H9 (cell line): Measurements from ENCODE around the gene ITSN1. TPM values are rescaled to one million over a fixed set of nuclear protein-coding genes. Genes with fewer than 3 reads are reported as not detected.

ENCODE experiments used
- DNase-seq: peaks from one replicate; pipeline ENCODE4 v3.0.0-alpha.2; 2017
- H2AFZ ChIP-seq: one replicate; pipeline ENCODE4 v1.6.1; 2013; ENCODE audit warnings: mild to moderate bottlenecking, low read length, control low read depth, moderate library complexity
- H2AK5ac ChIP-seq: 2 replicates; pipeline ENCODE4 v1.6.1; 2013; ENCODE audit warnings: low read length, control low read depth, mixed read lengths; ENCODE audit not compliant: insufficient read length
- H2BK120ac ChIP-seq: one replicate; pipeline ENCODE4 v1.6.1; 2013; ENCODE audit warnings: low read depth, mild to moderate bottlenecking, low read length, control low read depth, inconsistent platforms; ENCODE audit not compliant: poor library complexity, severe bottlenecking
- H2BK12ac ChIP-seq: 2 replicates; pipeline ENCODE4 v1.6.1; 2013; ENCODE audit warnings: low read length, control low read depth, mixed read lengths, low read depth; ENCODE audit not compliant: insufficient read length
- H2BK15ac ChIP-seq: 2 replicates; pipeline ENCODE4 v1.6.1; 2013; ENCODE audit warnings: low read depth, low read length, control low read depth
- H2BK20ac ChIP-seq: one replicate; pipeline ENCODE4 v1.6.1; 2013; ENCODE audit warnings: low read depth, mild to moderate bottlenecking, low read length, control low read depth, inconsistent platforms; ENCODE audit not compliant: poor library complexity, severe bottlenecking
- H2BK5ac ChIP-seq: 2 replicates; pipeline ENCODE4 v1.6.1; 2013; ENCODE audit warnings: low read length, control low read depth, mixed read lengths; ENCODE audit not compliant: insufficient read length
- H3K14ac ChIP-seq: 2 replicates; pipeline ENCODE4 v1.6.1; 2013; ENCODE audit warnings: low read length, control low read depth; ENCODE audit not compliant: insufficient read depth
- H3K18ac ChIP-seq: 2 replicates; pipeline ENCODE4 v1.6.1; 2013; ENCODE audit warnings: low read depth, mild to moderate bottlenecking, mixed read lengths, low read length, control low read depth; ENCODE audit not compliant: insufficient read length
- H3K23ac ChIP-seq: 2 replicates; pipeline ENCODE4 v1.6.1; 2013; ENCODE audit warnings: low read length, control low read depth, mixed read lengths, low read depth; ENCODE audit not compliant: insufficient read length
- H3K23me2 ChIP-seq: 2 replicates; pipeline ENCODE4 v1.6.1; 2013; ENCODE audit warnings: low read depth, mild to moderate bottlenecking, mixed read lengths, low read length, control low read depth; ENCODE audit not compliant: insufficient read length, poor library complexity, severe bottlenecking
- H3K27ac ChIP-seq: 2 replicates; pipeline ENCODE4 v1.5.1; 2013; ENCODE audit warnings: low read length, control low read depth, mixed read lengths, low read depth; ENCODE audit not compliant: insufficient read length
- H3K27me3 ChIP-seq: 2 replicates; pipeline ENCODE4 v1.6.1; 2013; ENCODE audit warnings: low read length, control low read depth, inconsistent platforms; ENCODE audit not compliant: insufficient read depth
- H3K4ac ChIP-seq: 2 replicates; pipeline ENCODE4 v1.6.1; 2013; ENCODE audit warnings: low read depth, mild to moderate bottlenecking, control low read depth, inconsistent platforms, low read length, moderate library complexity
- H3K4me1 ChIP-seq: 2 replicates; pipeline ENCODE4 v1.6.1; 2013; ENCODE audit warnings: low read length, control low read depth, inconsistent platforms; ENCODE audit not compliant: insufficient read depth
- H3K4me2 ChIP-seq: 2 replicates; pipeline ENCODE4 v1.6.1; 2013; ENCODE audit warnings: low read length, control low read depth, mixed read lengths; ENCODE audit not compliant: insufficient read length, insufficient read depth
- H3K56ac ChIP-seq: 2 replicates; pipeline ENCODE4 v1.6.1; 2013; ENCODE audit warnings: low read depth, mild to moderate bottlenecking, mixed read lengths, low read length, control low read depth; ENCODE audit not compliant: insufficient read length
- H3K79me1 ChIP-seq: 2 replicates; pipeline ENCODE4 v1.6.1; 2013; ENCODE audit warnings: low read depth, mild to moderate bottlenecking, moderate library complexity, low read length, control low read depth, inconsistent platforms; ENCODE audit not compliant: insufficient read depth, poor library complexity, severe bottlenecking
- H3K79me2 ChIP-seq: 2 replicates; pipeline ENCODE4 v1.6.1; 2013; ENCODE audit warnings: low read length, control low read depth, inconsistent platforms; ENCODE audit not compliant: insufficient read depth
- H3K9ac ChIP-seq: 2 replicates; pipeline ENCODE4 v1.6.1; 2013; ENCODE audit warnings: low read length, control low read depth, mixed read lengths; ENCODE audit not compliant: insufficient read length; ENCODE audit errors: extremely low read depth
- H3K9me3 ChIP-seq: one replicate; pipeline ENCODE4 v1.6.1; 2013; ENCODE audit warnings: low read depth, low read length, inconsistent platforms; ENCODE audit not compliant: control insufficient read depth
- H3T11ph ChIP-seq: one replicate; pipeline ENCODE4 v1.6.1; 2013; ENCODE audit warnings: mild to moderate bottlenecking, low read length, control low read depth, inconsistent platforms
- H4K20me1 ChIP-seq: one replicate; pipeline ENCODE4 v1.6.1; 2013; ENCODE audit not compliant: control insufficient read depth, insufficient read length, insufficient read depth
- H4K5ac ChIP-seq: 2 replicates; pipeline ENCODE4 v1.6.1; 2013; ENCODE audit warnings: low read depth, mild to moderate bottlenecking, mixed read lengths, low read length, control low read depth; ENCODE audit not compliant: insufficient read length
- H4K8ac ChIP-seq: replicated peaks from 2 replicates; pipeline ENCODE4 v1.6.1; 2013; ENCODE audit warnings: low read length, control low read depth, mixed read lengths, low read depth; ENCODE audit not compliant: insufficient read length
- H4K91ac ChIP-seq: 2 replicates; pipeline ENCODE4 v1.6.1; 2013; ENCODE audit warnings: low read depth, mild to moderate bottlenecking, moderate library complexity, mixed read lengths, low read length, control low read depth; ENCODE audit not compliant: insufficient read length
- H3K27ac Mint-ChIP-seq, 3 experiments: 2 replicates in 2 of 3; 3 replicates in 1 of 3; pipeline ENCODE4 v1.8.0; 2020 to 2021; ENCODE audit warnings: mixed read lengths in 3 of 3, mild to moderate bottlenecking in 1 of 3, moderate library complexity in 1 of 3
- H3K27me3 Mint-ChIP-seq: 2 replicates; pipeline ENCODE4 v1.8.0; 2021; ENCODE audit warnings: low read depth, mild to moderate bottlenecking, moderate library complexity, mixed read lengths
- H3K36me3 Mint-ChIP-seq, 3 experiments: 2 replicates in 2 of 3; 3 replicates in 1 of 3; pipeline ENCODE4 v1.8.0; 2020 to 2021; ENCODE audit warnings: low read depth in 3 of 3, mixed read lengths in 3 of 3; ENCODE audit not compliant: insufficient read depth in 1 of 3
- H3K4me1 Mint-ChIP-seq, 2 experiments: 2 replicates each; pipeline ENCODE4 v1.8.0; 2020; ENCODE audit warnings: mixed read lengths in 2 of 2
- H3K4me3 Mint-ChIP-seq, 2 experiments: 2 replicates in 1 of 2; 3 replicates in 1 of 2; pipeline ENCODE4 v1.8.0; 2020 to 2021; ENCODE audit warnings: mild to moderate bottlenecking in 2 of 2, mixed read lengths in 2 of 2, moderate library complexity in 1 of 2
- H3K9me3 Mint-ChIP-seq, 2 experiments: 2 replicates in 1 of 2; 3 replicates in 1 of 2; pipeline ENCODE4 v1.8.0; 2020; ENCODE audit warnings: mild to moderate bottlenecking in 2 of 2, mixed read lengths in 2 of 2, moderate library complexity in 1 of 2
- WGBS: extraction: QIAGEN DNeasy Blood & Tissue Kit; methylation state at CpG from one replicate; pipeline ENCODE4 v1.1.7; 2013; ENCODE audit warnings: missing lambda C conversion rate, low lambda C conversion rate, mixed read lengths; ENCODE audit not compliant: insufficient read length; ENCODE audit errors: extremely low coverage; 5-methylcytosine and 5-hydroxymethylcytosine counted together
- total RNA-seq: library from RNA; stranded (reverse); gene quantifications from 2 replicates; pipeline ENCODE4 v1.2.1, GENCODE V29; 2021
- TF ChIP-seq, protein P1 (sequence below): fragments of 200-600 bp; sonication (generic); conservative IDR thresholded peaks from 3 replicates; pipeline ENCODE4 v1.8.0; 2021; ENCODE audit warnings: antibody characterized with exemption, mild to moderate bottlenecking

Gene ITSN1
- total RNA-seq, 1 experiment from 2014 or later = 94.2 TPM

DNA sequence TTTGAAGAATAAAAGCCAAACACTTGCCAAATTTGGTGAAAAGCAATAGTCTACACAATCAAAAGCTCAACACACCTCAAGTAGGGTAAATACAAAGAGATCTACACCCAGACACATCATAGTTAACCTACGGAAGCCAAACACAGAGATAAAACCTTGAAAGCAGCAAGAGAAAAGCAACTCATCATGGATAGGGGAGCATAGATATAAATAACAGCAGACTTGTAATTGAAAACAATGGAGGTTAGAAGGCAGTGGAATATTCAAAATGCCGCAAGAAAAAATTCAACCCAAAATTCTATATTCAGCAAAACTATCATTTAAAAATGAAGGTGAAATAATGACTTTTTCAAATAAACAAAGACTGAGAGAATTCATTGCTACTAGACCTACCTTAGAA, 105.1 kb downstream of the ITSN1 start:
- Histone ChIP-seq H3K9ac (no peak overlapping the region), H3K23ac (no peak overlapping the region), H3K79me1 (no peaks in the 10 kb centered on the region), H2AK5ac (no peak overlapping the region), H3K4me1 (no peaks in the 10 kb centered on the region), H2BK12ac (no peak overlapping the region), H3K4me2 (no peak overlapping the region), H3K14ac (no peak overlapping the region), H3K79me2 (no peaks in the 10 kb centered on the region), H3K23me2 (no peaks in the 10 kb centered on the region), H3K27me3 (no peaks in the 10 kb centered on the region; the same call in 1 of the 2 replicates), H3K4ac (no peak overlapping the region), H2BK120ac (no peak overlapping the region), H4K91ac (no peak overlapping the region), H3K9me3 (no peaks in the 10 kb centered on the region), H2BK20ac (no peak overlapping the region), H2BK15ac (no peak overlapping the region), H4K5ac (no peak overlapping the region), H3K56ac (no peak overlapping the region), H3K27ac (no peak overlapping the region), H4K20me1 (no peaks in the 10 kb centered on the region), H2BK5ac (no peak overlapping the region), H3T11ph (no peak overlapping the region), H4K8ac (no peak overlapping the region), H2AFZ (no peak overlapping the region), H3K18ac (no peak overlapping the region)
- DNase-seq = no peak
- Mint-ChIP-seq H3K9me3 (peaks cover 11 to 19% of the 10 kb centered on the region in 2 experiments), H3K36me3 (peaks cover 36 to 62% (median 58%) of the 10 kb centered on the region in 3 experiments), H3K27me3 (no peaks in the 10 kb centered on the region), H3K27ac (no peak overlapping the region), H3K4me1 (no peaks in the 10 kb centered on the region), H3K4me3 (no peak overlapping the region)
- no CpG with 5 or more reads among the region's 2 CpGs for WGBS
- TF ChIP-seq, protein P1, sequence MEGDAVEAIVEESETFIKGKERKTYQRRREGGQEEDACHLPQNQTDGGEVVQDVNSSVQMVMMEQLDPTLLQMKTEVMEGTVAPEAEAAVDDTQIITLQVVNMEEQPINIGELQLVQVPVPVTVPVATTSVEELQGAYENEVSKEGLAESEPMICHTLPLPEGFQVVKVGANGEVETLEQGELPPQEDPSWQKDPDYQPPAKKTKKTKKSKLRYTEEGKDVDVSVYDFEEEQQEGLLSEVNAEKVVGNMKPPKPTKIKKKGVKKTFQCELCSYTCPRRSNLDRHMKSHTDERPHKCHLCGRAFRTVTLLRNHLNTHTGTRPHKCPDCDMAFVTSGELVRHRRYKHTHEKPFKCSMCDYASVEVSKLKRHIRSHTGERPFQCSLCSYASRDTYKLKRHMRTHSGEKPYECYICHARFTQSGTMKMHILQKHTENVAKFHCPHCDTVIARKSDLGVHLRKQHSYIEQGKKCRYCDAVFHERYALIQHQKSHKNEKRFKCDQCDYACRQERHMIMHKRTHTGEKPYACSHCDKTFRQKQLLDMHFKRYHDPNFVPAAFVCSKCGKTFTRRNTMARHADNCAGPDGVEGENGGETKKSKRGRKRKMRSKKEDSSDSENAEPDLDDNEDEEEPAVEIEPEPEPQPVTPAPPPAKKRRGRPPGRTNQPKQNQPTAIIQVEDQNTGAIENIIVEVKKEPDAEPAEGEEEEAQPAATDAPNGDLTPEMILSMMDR = no peak
